Measurements from ENCODE around the gene CSMD2. TPM values are rescaled to one million over a fixed set of nuclear protein-coding genes. Genes with fewer than 3 reads are reported as not detected.
"Not testable (repeated sequence)": the region's sequence is repeated elsewhere in the genome, so short reads cannot be mapped to it uniquely, and the experiment has no call there.

CSMD2 gene
- total RNA-seq, 1 donor from 2014 or later = under 0.01 TPM

- no peak for DNase-seq (ENCODE audit: low read depth in 2 of 2)
Observed at GRCh38 chr1:33512226-33513011, 652.6 kb downstream of the CSMD2 start.

GRCh38 chr1:33509276-33509675 is 655.8 kb downstream of the CSMD2 start:
- not testable (repeated sequence) for DNase-seq (ENCODE audit: low read depth in 2 of 2)

- DNase-seq (ENCODE audit: low read depth in 2 of 2) = no peak
Observed at GRCh38 chr1:33508151-33508550, 656.9 kb downstream of the CSMD2 start.

- no peak for DNase-seq (ENCODE audit: low read depth in 2 of 2)
Observed at GRCh38 chr1:33507661-33508060, 657.4 kb downstream of the CSMD2 start.

GRCh38 chr1:33503506-33503905 is 661.5 kb downstream of the CSMD2 start:
- DNase-seq (ENCODE audit: low read depth in 2 of 2) = no peak

- peak in 1 of 2 donors; percentile 13 for DNase-seq (ENCODE audit: low read depth in 2 of 2)
Observed at GRCh38 chr1:33502726-33503125, 662.3 kb downstream of the CSMD2 start.

- DNase-seq (ENCODE audit: low read depth in 2 of 2) = no peak
Observed at GRCh38 chr1:33501774-33502173, 663.3 kb downstream of the CSMD2 start.

GRCh38 chr1:33501309-33501708 is 663.7 kb downstream of the CSMD2 start:
- DNase-seq (ENCODE audit: low read depth in 2 of 2) = no peak

GRCh38 chr1:33500547-33500946 is 664.5 kb downstream of the CSMD2 start:
- DNase-seq (ENCODE audit: low read depth in 2 of 2) = no peak

GRCh38 chr1:33497410-33497809 is 667.6 kb downstream of the CSMD2 start:
- DNase-seq (ENCODE audit: low read depth in 2 of 2) = no peak

GRCh38 chr1:33494929-33495328 is 670.1 kb downstream of the CSMD2 start:
- peak in 1 of 2 donors; percentile 9 for DNase-seq (ENCODE audit: low read depth in 2 of 2)

GRCh38 chr1:33488624-33489023 is 676.4 kb downstream of the CSMD2 start:
- no peak for DNase-seq (ENCODE audit: low read depth in 2 of 2)

GRCh38 chr1:33482412-33482811 is 682.6 kb downstream of the CSMD2 start:
- no peak for DNase-seq (ENCODE audit: low read depth in 2 of 2)

- no peak for DNase-seq (ENCODE audit: low read depth in 2 of 2)
Observed at GRCh38 chr1:33477451-33477850, 687.6 kb downstream of the CSMD2 start.

- no peak for DNase-seq (ENCODE audit: low read depth in 2 of 2)
Observed at GRCh38 chr1:33473900-33474299, 691.1 kb downstream of the CSMD2 start.

- DNase-seq (ENCODE audit: low read depth in 2 of 2) = peak; percentile 97 to 98
Observed at GRCh38 chr1:33472269-33472980, 692.6 kb downstream of the CSMD2 start, which contains the start of gene ZSCAN20. ZSCAN20 (plus strand) TSS chr1:33472645; CDS start chr1:33479289, 6,644 bp downstream.

GRCh38 chr1:33471416-33471815 is 693.6 kb downstream of the CSMD2 start:
- no peak for DNase-seq (ENCODE audit: low read depth in 2 of 2)

GRCh38 chr1:33470495-33471012 is 694.5 kb downstream of the CSMD2 start:
- DNase-seq (ENCODE audit: low read depth in 2 of 2) = peak; percentile 84 to 85

GRCh38 chr1:33469691-33470090 is 695.3 kb downstream of the CSMD2 start:
- no peak for DNase-seq (ENCODE audit: low read depth in 2 of 2)

GRCh38 chr1:33468967-33469366 is 696.1 kb downstream of the CSMD2 start:
- no peak for DNase-seq (ENCODE audit: low read depth in 2 of 2)

GRCh38 chr1:33468531-33468930 is 696.5 kb downstream of the CSMD2 start:
- DNase-seq (ENCODE audit: low read depth in 2 of 2) = no peak

- DNase-seq (ENCODE audit: low read depth in 2 of 2) = no peak
Observed at GRCh38 chr1:33468011-33468410, 697.0 kb downstream of the CSMD2 start.

- no peak for DNase-seq (ENCODE audit: low read depth in 2 of 2)
Observed at GRCh38 chr1:33466159-33466558, 698.9 kb downstream of the CSMD2 start.
